ENCODE measurements around the gene UBAC1.
A peak's percentile ranks its signal among the peaks of the same experiment; 100 is the strongest.
"Not testable (repeated sequence)": the region's sequence is repeated elsewhere in the genome, so short reads cannot be mapped to it uniquely, and the experiment has no call there.

Gene UBAC1

DNA sequence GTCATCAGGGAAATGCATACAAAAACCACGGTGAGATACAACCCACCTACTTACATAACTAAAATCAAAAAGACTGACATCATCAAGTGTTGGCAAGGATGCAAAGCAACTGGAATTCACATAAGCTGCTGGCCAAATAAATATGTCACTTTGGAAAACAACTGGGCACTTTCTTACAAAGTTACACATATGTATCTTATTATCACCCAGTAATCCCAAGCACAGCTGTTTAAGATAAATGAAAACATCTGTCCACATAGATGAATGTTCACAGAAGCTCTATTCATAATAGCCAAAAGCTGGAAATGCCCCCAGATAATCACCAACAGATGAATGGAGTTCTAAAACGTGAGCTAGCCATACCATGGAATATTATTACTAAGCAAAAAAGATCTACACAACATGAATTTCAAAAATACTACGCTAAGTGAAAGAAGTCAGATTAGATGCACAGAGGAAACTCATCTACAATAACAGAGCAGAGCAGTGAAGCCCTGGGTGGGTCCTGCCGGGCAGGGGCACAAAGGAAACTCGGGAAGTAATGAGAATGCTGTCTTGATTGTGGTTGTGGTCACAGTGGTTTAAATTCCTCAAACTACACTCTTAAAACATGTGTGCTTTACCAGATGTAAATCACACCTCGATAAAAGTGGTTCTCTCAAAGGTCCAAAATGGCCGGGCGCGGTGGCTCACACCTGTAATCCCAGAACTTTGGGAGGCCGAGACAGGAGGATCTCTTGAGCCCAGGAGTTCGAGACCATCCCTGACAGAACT is 62.4 kb downstream of the UBAC1 start:
- DNase-seq (ENCODE audit: low read depth), result no peak

DNA sequence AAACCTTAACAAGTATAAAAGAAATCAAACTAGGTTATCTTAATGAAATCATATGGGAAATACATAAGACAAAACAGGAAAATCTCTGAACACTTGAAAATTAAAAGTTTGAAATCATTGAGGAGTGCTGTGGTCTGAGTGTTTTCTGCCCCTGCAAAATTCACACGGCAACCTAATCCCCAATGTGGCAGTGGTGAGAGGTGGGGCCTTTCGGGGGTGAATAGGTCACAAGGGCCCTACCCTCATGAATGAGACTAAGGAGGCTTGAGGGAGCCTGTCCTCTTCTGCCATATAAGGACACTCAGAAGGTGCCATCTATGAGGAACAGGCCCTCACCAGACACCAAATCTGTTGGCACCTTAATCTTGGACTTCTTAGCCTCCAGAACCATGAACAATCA is 64.5 kb downstream of the UBAC1 start:
- no peak for DNase-seq (ENCODE audit: low read depth)

DNA sequence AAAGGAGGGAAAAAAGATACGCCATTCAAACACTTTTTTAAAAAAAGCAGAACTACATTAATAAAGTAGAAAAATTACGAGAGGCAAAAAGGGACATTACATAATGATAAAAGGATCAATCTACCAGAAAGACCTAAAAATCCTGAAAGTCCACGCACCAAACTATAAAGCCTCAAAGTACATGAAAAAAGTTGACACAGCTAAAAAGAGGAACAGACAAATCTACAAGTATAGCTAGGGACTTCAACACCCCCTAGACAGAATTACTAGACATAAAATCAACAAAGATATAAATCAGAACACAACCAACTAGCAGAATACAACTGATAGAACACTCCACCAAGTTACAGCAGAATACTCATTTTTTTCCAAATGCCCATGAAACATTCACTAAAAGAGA is 65.0 kb downstream of the UBAC1 start:
- DNase-seq (ENCODE audit: low read depth), result no peak

DNA sequence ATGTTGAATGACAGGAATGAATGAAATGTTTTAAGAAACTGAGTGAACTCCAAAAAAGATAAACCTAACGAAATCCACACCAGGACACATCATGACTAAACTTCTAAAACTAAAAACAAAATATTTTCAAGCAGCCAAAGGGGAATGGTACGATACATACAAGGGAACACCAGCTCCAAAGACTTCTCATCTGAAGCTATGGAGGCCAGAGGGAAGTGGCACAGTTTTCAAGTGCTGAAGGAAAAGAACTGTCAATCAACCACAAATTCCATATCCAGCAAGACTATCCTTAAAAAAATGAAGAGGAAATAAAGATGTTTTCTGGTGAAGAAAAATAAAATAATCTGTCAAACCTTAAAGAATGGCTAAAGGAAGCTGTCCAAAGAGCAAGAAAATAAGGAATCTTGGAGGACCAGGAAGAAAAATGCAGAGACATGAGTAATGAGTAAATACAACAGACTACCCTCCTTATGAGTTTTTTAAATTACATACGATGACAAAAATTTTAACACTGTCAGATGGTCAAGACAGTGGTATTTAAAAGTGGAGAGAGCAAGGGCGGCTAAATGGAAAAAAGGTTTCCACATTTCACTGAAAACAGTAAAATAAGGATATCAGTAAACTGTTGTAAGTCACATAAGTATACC is 65.8 kb downstream of the UBAC1 start:
- DNase-seq (ENCODE audit: low read depth), result no peak

DNA sequence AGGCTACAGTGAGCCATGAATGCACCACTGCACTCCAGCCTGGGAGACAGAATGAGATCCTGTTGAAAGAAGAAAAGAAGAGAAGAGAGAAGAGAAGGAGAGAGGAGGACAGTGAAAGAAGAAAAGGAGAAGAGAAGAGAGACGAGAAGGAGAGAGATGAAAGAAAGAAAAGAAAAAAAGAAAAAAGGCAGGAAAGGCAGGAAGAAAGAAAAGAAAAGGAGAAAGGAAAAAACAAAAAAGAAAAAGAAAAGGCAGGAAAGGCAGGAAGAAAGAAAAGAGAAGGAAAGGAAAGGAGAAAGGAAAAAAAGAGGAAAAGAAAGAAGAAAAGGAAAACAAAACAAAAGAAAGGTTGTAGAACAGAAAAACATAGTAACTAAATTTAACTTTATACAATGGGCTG is 68.1 kb downstream of the UBAC1 start:
- DNase-seq (ENCODE audit: low read depth), result no peak

DNA sequence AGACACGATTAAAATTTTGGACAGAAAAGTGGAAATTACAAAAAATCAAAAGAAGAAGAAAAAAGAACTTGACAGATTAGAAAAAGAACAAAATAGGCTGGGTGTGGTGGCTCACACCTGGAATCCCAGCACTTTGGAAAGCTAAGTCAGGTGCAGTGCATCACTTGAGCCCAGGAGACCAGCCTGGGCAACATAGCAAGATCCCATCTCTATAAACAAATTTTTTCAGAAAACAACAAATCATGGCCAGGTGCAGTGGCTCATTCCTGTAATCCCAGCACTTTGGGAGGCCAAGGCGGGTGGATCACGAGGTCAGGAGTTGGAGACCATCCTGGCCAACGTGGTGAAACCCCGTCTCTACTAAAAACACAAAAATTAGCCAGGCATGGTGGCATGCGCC is 68.8 kb downstream of the UBAC1 start:
- not testable (repeated sequence) for DNase-seq (ENCODE audit: low read depth)

DNA sequence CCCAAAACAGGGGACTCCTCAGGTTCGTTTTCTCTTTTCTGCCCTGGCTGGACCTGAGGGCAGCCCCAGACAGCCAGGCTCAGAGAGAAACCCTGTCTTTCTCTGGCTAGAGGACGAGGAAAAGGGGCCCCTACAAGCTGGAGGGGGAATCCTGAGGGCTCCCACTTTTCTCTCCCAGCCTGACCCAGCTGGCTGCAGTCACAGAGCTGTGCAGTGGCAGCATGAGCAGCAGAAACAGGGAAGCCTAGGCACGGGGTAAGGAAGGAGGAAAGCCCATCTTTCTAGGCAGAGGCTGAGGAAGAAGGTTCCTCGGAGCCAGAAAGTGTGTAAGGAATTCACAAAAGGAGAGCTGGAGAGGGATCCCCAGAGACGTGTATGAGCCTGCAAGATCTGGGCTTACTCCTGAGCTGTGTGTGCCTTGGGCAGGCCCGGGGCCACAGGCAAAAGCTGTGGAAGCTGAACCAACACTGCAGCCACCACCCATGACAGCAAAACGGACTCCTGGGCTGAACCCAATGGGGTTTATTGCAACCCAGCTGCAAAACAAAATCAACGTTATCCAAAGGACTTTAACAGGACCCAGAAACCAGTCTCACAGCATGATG is 70.0 kb downstream of the UBAC1 start:
- no peak for DNase-seq (ENCODE audit: low read depth)

DNA sequence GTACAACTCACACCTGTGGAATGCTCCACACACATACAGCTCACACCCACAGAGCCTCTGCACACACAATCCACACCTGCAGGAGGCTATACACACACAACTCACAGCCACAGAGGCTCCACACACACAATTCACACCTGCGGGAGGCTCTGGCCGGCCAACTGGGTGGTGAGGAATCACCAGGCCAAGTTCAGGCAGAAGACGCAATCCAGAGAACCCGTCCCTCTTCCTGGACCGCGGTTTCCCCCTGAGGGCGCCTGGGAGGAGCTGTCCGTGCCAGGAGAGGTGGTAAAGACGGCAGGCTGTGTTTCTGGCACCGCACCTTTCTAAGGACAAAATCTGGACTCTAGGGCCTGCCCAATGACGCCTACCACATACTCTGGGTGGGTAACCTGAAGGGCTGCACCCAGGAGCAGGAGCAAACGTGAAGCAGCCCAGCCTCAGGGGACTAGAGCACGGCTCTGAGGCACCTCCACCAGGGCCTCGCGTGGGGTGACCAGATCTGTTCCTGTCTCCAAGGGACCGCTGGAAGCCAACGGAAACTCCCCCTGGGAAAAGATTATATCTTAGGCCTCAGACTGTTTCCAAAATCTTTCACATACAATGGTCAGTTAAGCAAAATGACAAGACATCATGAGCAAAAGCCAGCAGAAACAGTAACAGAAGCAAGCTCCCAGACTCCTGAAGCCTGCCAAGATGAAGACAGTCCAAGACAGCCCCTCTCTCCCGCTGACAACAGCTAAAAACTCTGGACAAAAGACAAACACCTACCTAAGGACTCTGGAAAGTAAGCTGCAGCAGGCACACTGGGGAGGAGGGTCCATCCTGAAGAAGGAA is 70.8 kb downstream of the UBAC1 start:
- DNase-seq (ENCODE audit: low read depth), result no peak

DNA sequence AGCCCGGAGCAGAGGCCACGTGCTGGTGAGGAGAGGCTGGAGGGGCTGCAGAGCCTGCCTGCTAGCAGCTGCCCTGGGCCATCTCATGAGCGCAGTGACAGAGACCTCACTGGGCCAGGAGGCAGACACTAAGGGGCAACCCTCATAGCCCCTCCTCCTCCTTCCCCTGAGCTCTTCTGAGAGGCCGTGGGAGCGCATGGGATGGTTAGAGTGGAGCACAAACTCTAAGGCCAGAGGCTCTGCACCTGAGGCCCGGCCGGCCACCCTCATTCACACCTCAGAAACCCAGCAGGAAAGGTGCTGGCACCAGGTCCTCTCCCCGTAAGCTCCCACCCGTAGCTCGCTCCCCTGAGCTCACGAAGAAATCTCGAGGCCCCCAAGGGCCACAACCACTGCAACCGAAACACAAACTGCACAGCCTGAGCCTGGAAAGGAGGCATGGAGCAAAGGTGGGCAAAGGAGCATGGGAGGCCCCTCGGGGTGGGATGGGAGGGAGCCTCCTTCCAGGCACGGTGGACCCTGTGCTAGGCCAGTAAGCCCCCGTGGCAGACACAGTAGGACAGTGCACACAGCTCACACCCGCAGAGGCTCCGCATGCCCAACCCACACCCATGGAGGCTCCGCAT is 71.5 kb downstream of the UBAC1 start:
- no peak for DNase-seq (ENCODE audit: low read depth)

DNA sequence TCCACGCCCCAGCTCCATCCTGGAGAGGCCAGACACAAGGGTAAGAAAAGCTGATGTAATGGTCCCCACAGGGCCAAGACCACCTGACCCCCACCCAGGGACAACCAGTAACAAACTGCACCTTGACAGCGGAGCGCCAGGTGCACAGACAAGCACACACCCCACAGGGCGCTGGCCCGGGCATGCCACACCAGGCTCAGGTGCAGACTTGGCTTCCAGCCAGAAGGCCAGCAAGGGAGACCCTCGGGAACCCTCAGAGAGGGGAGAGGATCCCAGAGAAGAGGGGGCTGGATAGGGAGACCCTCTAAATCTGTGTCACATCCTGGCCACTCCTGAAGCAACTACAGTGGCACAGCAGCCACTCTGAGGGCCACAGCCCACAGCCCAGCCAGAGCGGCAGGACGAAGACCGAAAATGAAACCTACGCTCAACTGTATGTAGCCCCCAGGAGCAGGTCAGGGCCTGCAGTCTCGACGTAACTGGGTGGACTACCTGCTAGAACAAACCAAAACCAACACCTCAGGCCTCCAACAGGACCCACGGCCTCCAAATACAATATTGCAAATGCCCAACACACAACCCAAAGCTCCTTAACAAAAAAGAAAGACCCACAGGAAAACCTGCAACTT is 72.3 kb downstream of the UBAC1 start:
- DNase-seq (ENCODE audit: low read depth), result no peak

DNA sequence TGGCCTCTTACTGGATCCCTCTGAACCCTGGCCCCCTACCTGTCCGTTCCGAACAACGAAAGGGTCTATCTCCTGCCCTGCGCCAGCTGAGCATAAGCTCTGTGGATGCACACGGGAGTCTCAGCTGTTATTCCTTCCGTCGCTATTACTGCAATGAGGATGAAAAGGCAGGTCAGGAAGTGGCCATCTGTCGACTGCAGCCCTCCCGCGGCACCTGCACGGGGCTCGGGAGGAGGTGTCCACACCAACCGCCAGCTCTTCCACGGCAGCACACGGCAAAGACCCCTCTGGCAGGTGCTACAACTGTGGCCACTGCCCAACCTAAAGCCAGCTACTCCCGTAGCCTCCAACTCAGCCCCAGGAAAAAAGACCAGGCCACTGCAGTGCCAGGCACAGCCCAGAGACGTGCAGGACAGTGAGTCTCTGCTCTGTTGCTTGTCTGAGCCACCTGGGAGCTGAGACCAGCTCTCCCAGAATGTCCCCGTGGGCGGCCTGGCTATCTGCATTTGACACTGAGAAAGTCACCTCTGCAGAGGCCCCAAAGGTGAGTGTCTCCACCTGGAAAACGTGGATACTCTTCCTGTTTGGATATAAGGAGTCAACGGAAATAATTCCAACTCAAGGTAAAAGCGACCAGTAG is 72.9 kb downstream of the UBAC1 start:
- no peak for DNase-seq (ENCODE audit: low read depth)

DNA sequence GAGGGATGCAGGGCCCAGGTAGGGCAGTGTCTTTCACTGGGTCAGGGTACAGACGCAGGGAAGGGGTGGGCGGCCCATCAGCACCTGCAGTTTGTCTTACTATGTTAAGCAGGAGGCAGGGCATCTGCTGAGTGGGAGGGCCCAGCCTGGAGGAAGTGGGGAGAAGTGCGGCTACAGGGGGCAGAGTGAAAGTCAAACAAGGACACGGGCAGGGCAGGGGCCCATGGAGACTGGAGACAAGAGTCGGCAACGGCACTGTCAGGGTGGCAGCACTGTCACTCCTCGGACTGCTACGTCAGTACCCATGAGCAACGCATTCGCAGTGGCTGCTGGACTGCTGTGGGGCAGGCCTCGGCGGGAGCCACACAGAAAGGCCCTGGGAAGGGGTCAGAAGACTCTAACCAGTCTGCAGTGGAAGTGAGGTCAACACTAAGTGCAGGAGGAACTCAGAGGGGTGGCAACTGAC is 73.6 kb downstream of the UBAC1 start:
- peak; percentile 75 for DNase-seq (ENCODE audit: low read depth)

DNA sequence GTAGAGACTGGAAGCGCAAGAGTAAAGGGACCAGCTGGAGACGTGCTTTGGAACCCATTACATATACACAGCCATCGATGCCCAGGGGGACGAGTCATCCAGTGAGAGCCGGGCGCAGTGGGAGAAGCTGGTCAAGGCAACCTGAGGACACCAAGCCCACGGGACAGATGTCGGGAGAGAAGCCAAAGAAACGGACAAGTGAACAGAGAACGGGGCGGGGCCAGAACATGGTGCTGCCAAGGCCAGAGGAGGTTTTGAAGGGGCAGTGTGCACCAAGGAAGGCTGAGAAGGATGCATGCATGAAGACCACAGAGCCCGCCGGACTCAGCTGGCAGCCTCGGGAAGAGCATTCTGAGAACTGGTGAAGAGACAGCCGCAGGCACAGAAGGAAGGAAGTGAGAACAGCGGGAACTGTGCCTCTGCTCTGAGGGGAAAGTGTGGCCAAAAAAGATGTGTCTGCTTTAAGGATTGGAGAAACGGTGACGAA is 74.1 kb downstream of the UBAC1 start:
- DNase-seq (ENCODE audit: low read depth), result peak; percentile 37

DNA sequence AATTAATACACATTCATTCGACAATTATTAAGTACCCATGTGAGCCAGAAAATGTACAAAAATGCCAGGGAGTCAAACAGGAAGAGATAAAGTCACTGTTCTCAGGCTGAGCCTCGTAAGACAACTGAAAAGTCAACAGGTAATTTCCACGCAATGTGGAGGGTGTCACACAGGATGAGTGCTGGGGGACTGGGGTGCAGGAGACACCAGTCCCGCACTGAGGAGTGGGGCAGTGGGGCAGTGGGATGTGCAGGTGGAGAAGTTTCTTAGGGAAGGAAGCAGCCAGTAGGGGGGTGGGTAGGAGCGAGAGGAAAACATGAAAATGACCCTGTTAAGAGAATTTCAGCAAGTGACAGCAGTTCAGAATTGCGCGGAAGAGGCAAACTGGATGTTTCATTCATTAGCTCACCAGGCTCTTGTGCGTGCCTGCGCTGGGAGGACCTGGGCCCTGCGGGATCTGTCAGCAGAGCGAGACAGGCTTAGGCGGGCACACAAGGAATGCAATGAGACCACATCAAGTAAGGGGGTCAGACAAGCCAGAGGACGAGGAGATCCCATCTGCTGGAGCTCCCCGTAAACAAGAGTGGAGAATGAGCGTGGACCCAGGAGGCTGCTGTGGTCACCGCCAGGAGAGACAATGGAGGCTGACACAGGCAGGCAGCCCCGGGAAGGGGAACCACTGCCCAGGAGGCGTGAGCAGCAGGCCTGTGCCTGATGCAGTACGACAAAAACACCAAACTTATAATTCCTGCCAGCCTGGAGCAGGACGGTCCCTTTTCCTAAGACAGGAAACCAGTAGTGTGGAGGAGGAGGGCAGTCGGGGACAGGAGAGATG is 74.8 kb downstream of the UBAC1 start:
- no peak for DNase-seq (ENCODE audit: low read depth)

DNA sequence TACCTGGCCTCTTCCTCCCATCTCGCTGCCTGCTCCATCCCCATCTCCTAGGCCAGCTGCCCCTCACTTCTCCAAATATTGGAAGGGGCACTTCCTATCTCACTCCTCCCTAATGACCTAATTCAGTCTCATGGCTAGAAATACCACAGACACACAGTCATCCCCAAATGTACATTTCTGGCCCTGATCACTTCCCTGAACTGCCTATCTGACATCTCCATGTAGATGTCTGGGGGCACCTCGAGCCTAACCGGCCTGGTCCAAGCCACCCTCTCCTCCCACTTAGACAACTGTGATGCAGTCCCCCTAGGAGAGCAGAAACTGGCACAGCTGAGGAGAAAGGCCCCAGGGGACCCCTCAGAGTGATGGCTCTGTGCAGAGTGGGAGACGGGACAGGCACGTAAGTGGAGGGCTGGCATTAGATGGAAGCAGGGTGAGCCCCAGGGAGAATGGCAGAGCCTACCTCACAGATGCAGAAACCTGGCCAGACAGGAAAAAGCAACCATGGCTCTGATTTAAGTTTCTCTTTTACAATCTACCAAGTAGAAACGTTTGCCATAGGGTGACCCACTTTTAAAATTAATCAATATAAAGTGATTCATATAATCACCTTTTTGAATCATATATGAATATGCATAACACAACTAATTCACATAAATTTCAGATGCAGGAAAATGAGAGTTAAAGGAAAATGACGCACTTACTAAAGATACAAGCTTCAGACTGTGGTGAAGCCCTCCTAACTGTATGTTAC is 75.9 kb downstream of the UBAC1 start:
- no peak for DNase-seq (ENCODE audit: low read depth)

DNA sequence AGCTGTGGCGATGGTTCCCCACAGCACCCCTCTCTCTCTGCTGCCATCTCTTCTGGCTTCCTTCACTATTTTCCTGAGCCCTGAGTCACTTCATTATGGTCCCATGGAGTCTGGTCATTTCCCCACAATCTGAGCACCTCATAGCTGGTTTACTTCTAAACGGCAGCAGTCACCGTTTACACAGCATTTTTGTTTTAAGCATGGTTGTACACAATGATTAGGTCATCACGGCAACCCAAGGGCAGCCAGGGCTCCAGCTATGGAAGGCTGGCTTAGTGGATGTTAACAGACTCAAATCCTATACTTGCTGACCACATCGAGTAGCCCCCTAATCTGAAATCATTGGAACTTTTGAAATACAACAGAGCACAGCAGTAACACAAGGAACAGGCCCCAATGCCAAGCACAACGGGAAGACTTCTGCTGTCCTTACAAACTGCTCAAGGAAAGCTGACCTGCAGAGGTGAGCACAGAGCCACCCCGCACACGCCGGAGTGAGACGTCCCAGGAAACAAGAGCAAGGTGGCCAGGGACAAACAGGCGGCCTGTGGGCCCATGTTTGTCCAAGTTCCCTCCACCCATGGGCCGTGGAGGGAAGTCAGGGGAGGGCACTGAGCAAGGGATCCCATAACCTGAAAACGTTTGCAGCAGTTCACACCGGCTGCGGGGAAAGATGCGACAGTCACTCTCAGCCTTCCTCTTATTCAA is 76.7 kb downstream of the UBAC1 start:
- DNase-seq (ENCODE audit: low read depth), result no peak

DNA sequence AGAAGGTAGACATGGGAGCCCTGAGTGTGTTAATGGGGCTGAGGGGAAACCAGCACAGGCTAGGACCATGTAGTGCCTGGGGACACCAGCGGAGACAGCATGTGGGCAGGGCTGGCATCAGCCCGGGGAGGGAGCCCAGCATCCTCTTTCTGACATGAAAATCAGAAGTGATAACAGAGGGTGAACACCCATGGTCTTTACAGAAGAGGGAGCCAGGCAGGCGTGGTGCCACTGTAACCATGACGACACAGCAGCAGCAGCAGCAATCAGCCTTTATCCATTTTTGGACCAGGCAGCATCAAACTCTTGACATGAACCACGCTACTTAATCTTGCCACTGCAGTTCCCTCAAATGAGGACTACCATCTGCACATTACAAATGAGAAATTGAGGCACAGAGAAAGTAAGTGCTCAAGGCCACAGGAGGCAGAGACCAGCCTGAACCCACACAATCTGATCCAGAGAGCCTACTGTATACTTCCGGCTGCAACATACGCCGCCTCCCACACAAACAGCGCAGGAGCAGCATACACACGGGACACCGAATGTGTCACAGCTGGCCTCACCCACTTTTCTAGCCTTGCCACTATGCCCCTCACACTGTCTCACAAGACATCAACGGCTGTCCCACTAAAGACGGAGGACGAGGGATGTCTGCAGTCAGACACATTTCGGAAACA is 77.6 kb downstream of the UBAC1 start:
- DNase-seq (ENCODE audit: low read depth), result no peak

All from CMK (cell line).